ENCODE results near the gene LRRC56. TPM values are rescaled to one million over a fixed set of nuclear protein-coding genes. Genes with fewer than 3 reads are reported as not detected.

LRRC56 gene
- total RNA-seq, 6 experiments from 2014 or later = 0.23 to 0.83 (median 0.55) TPM

GRCh38 chr11:528815-529727, 8.3 kb upstream of the LRRC56 start:
- no peak for DNase-seq
- peaks cover 2% of the 10 kb centered on the region; the same call in 1 of the 2 replicates for H3K36me3 Mint-ChIP-seq (ENCODE audit: low read depth)
- no peak overlapping the region for H3K27ac Mint-ChIP-seq
- no peaks in the 10 kb centered on the region for H3K9me3 Mint-ChIP-seq
- H3K4me1 Mint-ChIP-seq (ENCODE audit: low read depth) = no peaks in the 10 kb centered on the region; the same call in 1 of the 2 replicates
- peaks cover 2% of the 10 kb centered on the region; the same call in 1 of the 2 replicates for H3K27me3 Mint-ChIP-seq (ENCODE audit: insufficient read depth)
- H3K4me3 Mint-ChIP-seq = no peak overlapping the region
- TF ChIP-seq CTCF (IDR thresholded peaks at IDR 0.05) = no peak

DNA sequence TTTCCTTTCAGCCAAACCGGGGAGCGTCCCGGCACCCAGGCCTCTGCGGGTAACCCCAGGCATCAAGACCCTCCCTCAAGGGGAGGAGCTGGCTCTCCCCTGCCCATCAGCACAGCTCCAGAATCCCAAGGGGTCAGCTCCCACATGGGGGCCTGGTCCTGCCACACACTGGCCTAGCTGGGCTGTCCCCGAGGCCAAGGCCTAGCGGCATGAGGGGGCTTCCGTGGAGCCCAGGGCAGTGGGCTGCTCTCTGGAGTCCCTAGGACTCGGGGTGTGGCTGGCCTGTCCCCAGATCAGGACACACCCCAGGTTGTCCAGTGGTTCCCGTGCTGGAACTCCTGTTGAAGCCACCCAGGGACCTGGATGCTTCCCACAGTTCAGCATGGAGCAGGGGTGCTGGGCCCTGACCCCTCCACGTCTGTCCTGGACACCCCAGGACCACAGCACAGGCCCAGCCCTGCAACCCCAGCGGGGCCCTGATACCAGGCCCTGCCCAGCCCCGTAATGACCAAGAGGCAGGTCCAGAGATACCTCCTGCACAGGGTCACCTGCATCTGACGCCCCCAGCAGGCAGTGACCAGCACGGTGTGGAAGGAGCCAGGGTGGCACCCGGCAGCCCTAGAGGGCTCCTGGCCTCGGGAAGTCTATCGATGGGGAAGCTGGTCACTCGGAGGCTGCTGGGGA, 7.5 kb upstream of the LRRC56 start:
- Mint-ChIP-seq H3K27me3 (ENCODE audit: insufficient read depth) (peaks cover 2% of the 10 kb centered on the region; the same call in 1 of the 2 replicates), H3K4me3 (no peak overlapping the region), H3K36me3 (ENCODE audit: low read depth) (no peaks in the 10 kb centered on the region), H3K4me1 (ENCODE audit: low read depth) (no peaks in the 10 kb centered on the region; the same call in 1 of the 2 replicates), H3K9me3 (no peaks in the 10 kb centered on the region), H3K27ac (no peak overlapping the region)
- TF ChIP-seq CTCF (IDR thresholded peaks at IDR 0.05) = no peak
- DNase-seq = no peak

- no peak overlapping the region for H3K27ac Mint-ChIP-seq
- no peaks in the 10 kb centered on the region for H3K9me3 Mint-ChIP-seq
- no peak overlapping the region for H3K4me3 Mint-ChIP-seq
- H3K36me3 Mint-ChIP-seq (ENCODE audit: low read depth) = no peaks in the 10 kb centered on the region
- DNase-seq = no peak
- TF ChIP-seq CTCF (IDR thresholded peaks at IDR 0.05) = no peak
- peaks cover 2% of the 10 kb centered on the region for H3K27me3 Mint-ChIP-seq (ENCODE audit: insufficient read depth)
- no peaks in the 10 kb centered on the region; the same call in 1 of the 2 replicates for H3K4me1 Mint-ChIP-seq (ENCODE audit: low read depth)
Measured at GRCh38 chr11:530960-531831, 6.1 kb upstream of the LRRC56 start.

DNA sequence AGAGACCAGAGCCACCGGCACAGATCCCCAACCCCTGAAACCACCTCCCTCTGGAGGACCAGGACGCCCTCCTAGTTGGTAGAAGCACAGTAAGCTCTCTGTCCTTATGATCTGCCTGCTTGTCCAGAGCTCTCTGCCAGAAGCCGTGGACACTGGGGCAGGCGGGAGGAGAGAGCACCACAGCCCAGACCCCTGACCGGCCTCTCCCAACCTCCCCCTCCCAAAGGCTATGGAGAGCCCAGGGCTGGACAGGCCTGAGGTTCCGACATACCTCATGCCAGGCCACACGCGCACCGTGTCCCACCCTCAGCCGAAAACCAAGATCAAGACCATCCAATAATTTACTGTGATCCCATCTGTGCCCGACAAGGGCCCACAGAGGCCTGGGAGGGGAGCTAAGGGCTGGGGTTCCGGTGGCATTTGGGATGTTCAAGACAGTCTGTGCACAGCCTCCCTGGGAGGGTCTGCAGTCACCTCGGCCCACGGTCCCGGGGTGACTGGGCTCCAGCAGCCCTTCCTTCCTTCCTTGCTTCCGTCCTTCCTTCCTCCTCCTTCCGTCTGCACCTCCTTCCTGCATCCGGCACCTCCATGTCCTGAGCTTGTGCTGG, 5.3 kb upstream of the LRRC56 start:
- Mint-ChIP-seq H3K4me1 (ENCODE audit: low read depth) (no peaks in the 10 kb centered on the region), H3K27me3 (ENCODE audit: insufficient read depth) (peaks cover 2% of the 10 kb centered on the region), H3K36me3 (ENCODE audit: low read depth) (no peaks in the 10 kb centered on the region), H3K4me3 (no peak overlapping the region), H3K27ac (no peak overlapping the region), H3K9me3 (no peaks in the 10 kb centered on the region)
- TF ChIP-seq CTCF (IDR thresholded peaks at IDR 0.05) = no peak
- DNase-seq = no peak

DNA sequence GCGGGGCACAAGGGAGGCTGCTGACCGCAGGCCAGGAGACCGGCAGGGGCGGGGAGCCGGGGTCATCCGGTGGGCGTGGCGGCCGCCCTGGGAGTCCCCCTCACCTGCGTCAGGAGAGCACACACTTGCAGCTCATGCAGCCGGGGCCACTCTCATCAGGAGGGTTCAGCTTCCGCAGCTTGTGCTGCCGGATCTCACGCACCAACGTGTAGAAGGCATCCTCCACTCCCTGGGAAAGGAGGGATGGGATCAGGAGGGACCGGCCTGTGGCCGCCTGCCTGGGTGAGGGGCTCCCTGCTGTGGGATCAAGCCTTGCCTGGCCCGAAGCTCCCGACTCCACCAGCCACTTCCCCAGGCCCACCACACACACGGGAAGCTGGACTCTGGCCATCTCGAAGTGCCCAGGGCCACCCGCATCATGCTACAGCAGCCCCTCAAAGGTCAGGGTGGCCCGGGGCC, 4.8 kb upstream of the LRRC56 start:
- H3K36me3 Mint-ChIP-seq (ENCODE audit: low read depth) = no peaks in the 10 kb centered on the region
- no peak for DNase-seq
- peaks cover 2% of the 10 kb centered on the region for H3K27me3 Mint-ChIP-seq (ENCODE audit: insufficient read depth)
- TF ChIP-seq CTCF (IDR thresholded peaks at IDR 0.05) = no peak
- H3K27ac Mint-ChIP-seq = no peak overlapping the region
- H3K4me3 Mint-ChIP-seq = no peak overlapping the region
- no peaks in the 10 kb centered on the region for H3K4me1 Mint-ChIP-seq (ENCODE audit: low read depth)
- H3K9me3 Mint-ChIP-seq = no peaks in the 10 kb centered on the region

Data from HFFc6 (cell line).